Measurements from ENCODE around the gene TAS2R13. TPM values are rescaled to one million over a fixed set of nuclear protein-coding genes. Genes with fewer than 3 reads are reported as not detected.

TAS2R13 gene
- total RNA-seq, 2 donors from 2014 or later = 1.1 to 1.4 TPM

- WGBS = 74% methylated on average over 4 of the region's 4 CpGs
- TF ChIP-seq POLR2AphosphoS5 (IDR thresholded peaks at IDR 0.05) (no peak), POLR2A (IDR thresholded peaks at IDR 0.05) (no peak), CTCF (IDR thresholded peaks at IDR 0.05) (no peak)
- DNase-seq (ENCODE audit: low spot score) = no peak
These were observed 32.7 kb upstream of the TAS2R13 start for GRCh38 chr12:10941916-10942607.

GRCh38 chr12:10941369-10941768, 32.0 kb upstream of the TAS2R13 start:
- Histone ChIP-seq H3K4me3 (no peak overlapping the region), H3K4me1 (replicated peaks) (no peaks in the 10 kb centered on the region), H3K27me3 (replicated peaks; ENCODE audit: insufficient read depth) (no peaks in the 10 kb centered on the region), H3K9me3 (no peaks in the 10 kb centered on the region), H3K36me3 (no peaks in the 10 kb centered on the region), H3K27ac (no peak overlapping the region)
- no peak for TF ChIP-seq POLR2A (IDR thresholded peaks at IDR 0.05)
- no peak for DNase-seq (ENCODE audit: low spot score)
- intact Hi-C loops (cut with DNase I) = no loop called here

More at GRCh38 chr12:10941916-10942607, 32.7 kb upstream of the TAS2R13 start:
- Histone ChIP-seq H3K36me3 (no peaks in the 10 kb centered on the region), H3K27me3 (replicated peaks; ENCODE audit: insufficient read depth) (no peaks in the 10 kb centered on the region), H3K4me3 (no peak overlapping the region), H3K4me1 (replicated peaks) (no peaks in the 10 kb centered on the region), H3K27ac (no peak overlapping the region), H3K9me3 (no peaks in the 10 kb centered on the region)
- intact Hi-C loops (cut with DNase I) = no loop called here

- no peaks in the 10 kb centered on the region for H3K36me3 ChIP-seq
- H3K4me3 ChIP-seq = no peak overlapping the region
- no peak overlapping the region for H3K27ac ChIP-seq
- 81% methylated on average over 2 of the region's 2 CpGs for WGBS
- no peaks in the 10 kb centered on the region for H3K9me3 ChIP-seq
- TF ChIP-seq CTCF (IDR thresholded peaks at IDR 0.05) (no peak), POLR2AphosphoS5 (IDR thresholded peaks at IDR 0.05) (no peak), POLR2A (IDR thresholded peaks at IDR 0.05) (no peak)
- H3K4me1 ChIP-seq (replicated peaks) = no peaks in the 10 kb centered on the region
- DNase-seq (ENCODE audit: low spot score) = no peak
- intact Hi-C loops (cut with DNase I) = no loop called here
- no peaks in the 10 kb centered on the region for H3K27me3 ChIP-seq (replicated peaks; ENCODE audit: insufficient read depth)
These were observed 31.0 kb upstream of the TAS2R13 start for GRCh38 chr12:10940389-10940788.

- Histone ChIP-seq H3K27ac (no peak within 1 kb of the TSS), H3K36me3 (no peaks in the 10 kb centered on the region), H3K4me1 (replicated peaks) (no peaks in the 10 kb centered on the region), H3K9me3 (no peaks in the 10 kb centered on the region), H3K4me3 (no peak within 1 kb of the TSS), H3K27me3 (replicated peaks; ENCODE audit: insufficient read depth) (no peaks in the 10 kb centered on the region)
- intact Hi-C loops (cut with DNase I) = no loop called here
- 88% methylated on average over 1 of the region's 1 CpG for WGBS
- TF ChIP-seq CTCF (IDR thresholded peaks at IDR 0.05) (no peak), POLR2A (IDR thresholded peaks at IDR 0.05) (no peak), POLR2AphosphoS5 (IDR thresholded peaks at IDR 0.05) (no peak)
- no peak for DNase-seq (ENCODE audit: low spot score)
These were observed 29.8 kb upstream of the TAS2R13 start, which contains the start of gene TAS2R14 for GRCh38 chr12:10939163-10939562. TSS of gene TAS2R14 (minus strand) at chr12:10939263. CDS start at chr12:10939207, 56 bp downstream.

- TF ChIP-seq CTCF (IDR thresholded peaks at IDR 0.05) = no peak
- no peak for TF ChIP-seq POLR2AphosphoS5 (IDR thresholded peaks at IDR 0.05)
- no peak for TF ChIP-seq POLR2A (IDR thresholded peaks at IDR 0.05)
- no peak for DNase-seq (ENCODE audit: low spot score)
- no peaks in the 10 kb centered on the region for H3K27me3 ChIP-seq (replicated peaks; ENCODE audit: insufficient read depth)
- H3K36me3 ChIP-seq = no peaks in the 10 kb centered on the region
- no peak overlapping the region for H3K4me3 ChIP-seq
- 97% methylated on average over 1 of the region's 1 CpG for WGBS
- H3K4me1 ChIP-seq (replicated peaks) = no peaks in the 10 kb centered on the region
- H3K27ac ChIP-seq = no peak overlapping the region
- intact Hi-C loops (cut with DNase I) = no loop called here
- H3K9me3 ChIP-seq = no peaks in the 10 kb centered on the region
These were observed 27.1 kb upstream of the TAS2R13 start for GRCh38 chr12:10936506-10936905.

All from prostate gland (tissue), 2 donors.